Panc1 (cell line): ENCODE data around the gene SKP1. TPM values are rescaled to one million over a fixed set of nuclear protein-coding genes. Genes with fewer than 3 reads are reported as not detected.

Source experiments
- ATAC-seq: fragments of 200-7000 bp; cut with Tn5 transposase; 2 replicates; pipeline ENCODE4 v1.9.1; 2020; ENCODE audit warnings: mild to moderate bottlenecking, moderate library complexity
- BruUV-seq: library from RNA; stranded (reverse); fragments of 400-500 nt; replicated peaks from 2 replicates; lab custom pipeline; 2021; lab: Mats Ljungman, UMichigan
- CTCF ChIA-PET: fragments of 300-600 bp; sonication (Branson Sonifier 250); formaldehyde crosslinking; loops from one replicate; lab custom pipeline; 2022; ENCODE audit warnings: antibody characterized with exemption; lab: Charles Lee
- POLR2A ChIA-PET: fragments of 300-600 bp; sonication (Branson Sonifier 250); formaldehyde crosslinking; loops from one replicate; lab custom pipeline; 2022; ENCODE audit warnings: antibody characterized with exemption; lab: Charles Lee
- DNase-seq: peaks from one replicate; pipeline ENCODE4 v3.0.0-alpha.2; 2010; ENCODE audit warnings: low read depth, low spot score
- H3K27ac ChIP-seq: 2 replicates; pipeline ENCODE4 v1.5.1; 2011; ENCODE audit warnings: mild to moderate bottlenecking, low read length, inconsistent platforms
- H3K27me3 ChIP-seq: fragments of 200-500 bp; sonication (Bioruptor generic); 2 replicates; pipeline ENCODE4 v1.6.0; 2014; ENCODE audit warnings: low read length, inconsistent platforms; ENCODE audit not compliant: control insufficient read depth, insufficient read depth
- H3K36me3 ChIP-seq: fragments of 200-500 bp; sonication (Bioruptor generic); 2 replicates; pipeline ENCODE4 v1.5.1; 2014; ENCODE audit warnings: inconsistent platforms, mild to moderate bottlenecking, low read length, moderate library complexity; ENCODE audit not compliant: control insufficient read depth, insufficient read depth
- H3K4me1 ChIP-seq: 2 replicates; pipeline ENCODE4 v1.5.1; 2011; ENCODE audit warnings: inconsistent platforms, mild to moderate bottlenecking, low read length, moderate library complexity; ENCODE audit not compliant: control insufficient read depth, insufficient read depth
- H3K4me3 ChIP-seq, 2 experiments: 2 replicates each; pipeline ENCODE4 v1.5.1; 2011 to 2012; ENCODE audit warnings: low read depth in 2 of 2, low read length in 2 of 2, mild to moderate bottlenecking in 2 of 2, inconsistent platforms in 1 of 2, moderate library complexity in 1 of 2
- H3K9me3 ChIP-seq: fragments of 200-500 bp; sonication (Bioruptor generic); 2 replicates; pipeline ENCODE4 v1.5.1; 2014; ENCODE audit warnings: low read depth, mild to moderate bottlenecking, inconsistent platforms, low read length, moderate library complexity; ENCODE audit not compliant: control insufficient read depth, insufficient read depth
- CTCF ChIP-seq: fragments of 450-650 bp; IDR thresholded peaks from 2 replicates; pipeline ENCODE4 v1.5.1; 2017; ENCODE audit warnings: mild to moderate bottlenecking
- POLR2AphosphoS5 ChIP-seq: IDR thresholded peaks from 2 replicates; pipeline ENCODE4 v1.6.1; 2012; ENCODE audit warnings: mild to moderate bottlenecking, low read depth, low read length, moderate library complexity
- REST ChIP-seq, 2 experiments: IDR thresholded peaks; 2 replicates each; pipeline ENCODE4 v1.6.1; 2011 to 2012; ENCODE audit warnings: low read depth in 2 of 2, control low read depth in 1 of 2, low read length in 1 of 2, mild to moderate bottlenecking in 1 of 2, moderate library complexity in 1 of 2; ENCODE audit not compliant: insufficient read depth in 1 of 2
- SIN3A ChIP-seq: IDR thresholded peaks from 2 replicates; pipeline ENCODE4 v1.6.1; 2012; ENCODE audit warnings: low read depth, mild to moderate bottlenecking, low read length, moderate library complexity, borderline replicate concordance; ENCODE audit not compliant: insufficient read depth
- TCF7L2 ChIP-seq: IDR thresholded peaks from 2 replicates; pipeline ENCODE4 v1.6.1; 2011; ENCODE audit warnings: mild to moderate bottlenecking, low read depth, low read length, inconsistent platforms
- in situ Hi-C: cut with HindIII; loops from 2 replicates; pipeline ENCODE4 v1.10.0; 2016; ENCODE audit warnings: low sequenced_read_pairs, low pct_unique_long_range_greater_than_20kb
- intact Hi-C: fragments of 100-400 bp; cut with micrococcal nuclease; formaldehyde crosslinking; loops from one replicate; pipeline ENCODE4 v1.10.0; 2022; ENCODE audit not compliant: unreplicated experiment
- total RNA-seq: library from RNA; stranded (reverse); gene quantifications from one replicate; pipeline ENCODE4 v1.2.1, GENCODE V29; 2021; ENCODE audit not compliant: unreplicated experiment

Gene SKP1
- total RNA-seq, 1 experiment from 2014 or later, result 301 TPM

GRCh38 chr5:134130239-134130945 is 46.4 kb downstream of the SKP1 start:
- no peak overlapping the region for H3K4me3 ChIP-seq
- ChIA-PET POLR2A (no interaction called here), CTCF (interaction anchor here (0.7 kb wide), 1 partner anchor 10 kb away, joined by 3 read pairs; no protein-coding TSS in a partner anchor)
- no TSS peak for BruUV-seq
- H3K9me3 ChIP-seq, result no peaks in the 10 kb centered on the region
- peaks cover 28% of the 10 kb centered on the region for H3K4me1 ChIP-seq
- no peaks in the 10 kb centered on the region for H3K36me3 ChIP-seq
- H3K27me3 ChIP-seq, result no peaks in the 10 kb centered on the region
- TF ChIP-seq CTCF (no peak), REST (IDR thresholded peaks at IDR 0.05; ENCODE audit: insufficient read depth in 1 of 2, low read depth in 2 of 2, low read length in 1 of 2) (no peak), POLR2AphosphoS5 (no peak), SIN3A (no peak), TCF7L2 (no peak)
- intact Hi-C loops (no loop called here), in situ Hi-C loops (no loop called here)
- DNase-seq (no peak), ATAC-seq (no peak)
- H3K27ac ChIP-seq, result no peak overlapping the region

GRCh38 chr5:134129411-134130238 is 47.1 kb downstream of the SKP1 start:
- in situ Hi-C loops (no loop called here), intact Hi-C loops (no loop called here)
- DNase-seq (no peak), ATAC-seq (no peak)
- no peak overlapping the region for H3K4me3 ChIP-seq
- no TSS peak for BruUV-seq
- no peaks in the 10 kb centered on the region for H3K27me3 ChIP-seq
- no peak overlapping the region for H3K27ac ChIP-seq
- H3K9me3 ChIP-seq, result no peaks in the 10 kb centered on the region
- no peaks in the 10 kb centered on the region for H3K36me3 ChIP-seq
- H3K4me1 ChIP-seq, result peaks cover 36% of the 10 kb centered on the region
- ChIA-PET CTCF (interaction anchor here (1.2 kb wide), 1 partner anchor 90 kb away, joined by 4 read pairs; no protein-coding TSS in a partner anchor), POLR2A (interaction anchor here (0.6 kb wide), 1 partner anchor 11 kb away, joined by 4 read pairs; no protein-coding TSS in a partner anchor)
- TF ChIP-seq CTCF, result no peak
- TF ChIP-seq REST (IDR thresholded peaks at IDR 0.05; ENCODE audit: insufficient read depth in 1 of 2, low read depth in 2 of 2, low read length in 1 of 2), result no peak
- no peak for TF ChIP-seq POLR2AphosphoS5
- TF ChIP-seq SIN3A, result no peak
- TF ChIP-seq TCF7L2, result no peak
